ENCODE measurements around the gene ASPHD1. TPM values are rescaled to one million over a fixed set of nuclear protein-coding genes. Genes with fewer than 3 reads are reported as not detected.

ASPHD1 gene
- total and polyA plus RNA-seq, 2 of the 4 experiments (the other 2 are of a cell fraction): 4.1 to 14.5 TPM

- Histone ChIP-seq H4K5ac (ENCODE audit: low read depth, low read length) (no peak overlapping the region), H3K18ac (ENCODE audit: low read depth, low read length) (no peak overlapping the region), H3K4me1 (ENCODE audit: control insufficient read depth, insufficient read depth, low read length) (peaks cover 2% of the 10 kb centered on the region; the same call in 1 of the 2 replicates), H4K20me1 (ENCODE audit: insufficient read depth, low read length) (no peaks in the 10 kb centered on the region), H3K36me3 (ENCODE audit: control insufficient read depth, insufficient read depth, low read length) (peaks cover 17% of the 10 kb centered on the region), H3K9ac (ENCODE audit: low read depth, low read length) (no peak overlapping the region), H3K27me3 (ENCODE audit: control insufficient read depth, insufficient read depth, low read length) (no peaks in the 10 kb centered on the region), H3K23ac (ENCODE audit: low read depth, low read length) (peak overlapping the region; percentile 4; the same call in 1 of the 2 replicates), H3K27ac (ENCODE audit: insufficient read depth, low read length) (no peak overlapping the region), H3K4me3 (ENCODE audit: insufficient read depth, low read depth, low read length) (no peak overlapping the region), H3K9me3 (ENCODE audit: control insufficient read depth, insufficient read depth, low read length) (no peaks in the 10 kb centered on the region), H2BK5ac (ENCODE audit: low read depth, low read length, poor library complexity, severe bottlenecking) (no peak overlapping the region), H2BK120ac (ENCODE audit: low read depth, low read length) (no peak overlapping the region), H3K14ac (replicated peaks; ENCODE audit: low read depth, low read length) (no peak overlapping the region), H2AK9ac (replicated peaks; ENCODE audit: low read depth, low read length, poor library complexity) (no peak overlapping the region), H3K56ac (ENCODE audit: extremely low read depth, insufficient read depth, low read length) (no peak overlapping the region), H3K4ac (ENCODE audit: low read depth, low read length) (no peak overlapping the region), H2BK20ac (ENCODE audit: low read depth, low read length) (no peak overlapping the region), H4K91ac (ENCODE audit: insufficient read depth, low read depth, low read length) (no peak overlapping the region), H2BK15ac (ENCODE audit: low read depth, low read length) (no peak overlapping the region), H2AFZ (replicated peaks; ENCODE audit: low read length, poor library complexity) (no peak overlapping the region), H3K4me2 (ENCODE audit: low read depth, low read length) (no peak overlapping the region), H4K8ac (ENCODE audit: low read depth in 2 of 2, low read length in 2 of 2) (no peak overlapping the region), H2AK5ac (ENCODE audit: low read depth, low read length) (no peak overlapping the region), H3K9me1 (ENCODE audit: insufficient read depth, low read length) (peaks cover 3% of the 10 kb centered on the region; the same call in 1 of the 2 replicates), H3K79me1 (ENCODE audit: low read depth in 1 of 2, low read length in 2 of 2) (peaks cover 0 to 4% of the 10 kb centered on the region in 2 experiments; a peak in 1 of 4 replicates)
- ATAC-seq (ENCODE audit: low read depth) (no peak), DNase-seq (no peak)
- in situ Hi-C loops (cut with MboI; ENCODE audit: low sequenced_read_pairs): no loop called here
- intact Hi-C loops (cut with micrococcal nuclease): no loop called here
- dilution Hi-C loops (cut with HindIII; ENCODE audit: low sequenced_read_pairs, unreplicated experiment): no loop called here
- CTCF ChIA-PET: no interaction called here
- 80% methylated on average over 1 of the region's 5 CpGs; no CpG with 5 or more reads in 1 of the 2 experiments for WGBS, 2 experiments (ENCODE audit: extremely low coverage in 2 of 2, insufficient read length in 1 of 2)
- no peak for TF ChIP-seq MAZ (IDR thresholded peaks at IDR 0.05; ENCODE audit: borderline replicate concordance, low read depth, low read length)
- no peak for TF ChIP-seq SMC3 (IDR thresholded peaks at IDR 0.05; ENCODE audit: low read depth, low read length)
- TF ChIP-seq MXI1 (IDR thresholded peaks at IDR 0.05; ENCODE audit: borderline replicate concordance, low read depth, low read length): no peak
- no peak for TF ChIP-seq FOS (IDR thresholded peaks at IDR 0.05; ENCODE audit: low read depth, low read length)
- no peak for TF ChIP-seq RCOR1 (IDR thresholded peaks at IDR 0.05; ENCODE audit: insufficient replicate concordance, low read length)
- POLR2A ChIA-PET (ENCODE audit: unreplicated experiment): no interaction called here
- BruUV-seq (replicated peaks): no TSS peak
These were observed 45.7 kb upstream of the ASPHD1 start for GRCh38 chr16:29854520-29855100.

Measured in IMR-90 (cell line).